Measurements from ENCODE around the gene GDPD1. TPM values are rescaled to one million over a fixed set of nuclear protein-coding genes. Genes with fewer than 3 reads are reported as not detected.

The GDPD1 gene
- total and polyA plus RNA-seq, 2 donors (not counting 1 experiment from before 2014, with no cell fraction given): 0.95 to 2.7 TPM

DNA sequence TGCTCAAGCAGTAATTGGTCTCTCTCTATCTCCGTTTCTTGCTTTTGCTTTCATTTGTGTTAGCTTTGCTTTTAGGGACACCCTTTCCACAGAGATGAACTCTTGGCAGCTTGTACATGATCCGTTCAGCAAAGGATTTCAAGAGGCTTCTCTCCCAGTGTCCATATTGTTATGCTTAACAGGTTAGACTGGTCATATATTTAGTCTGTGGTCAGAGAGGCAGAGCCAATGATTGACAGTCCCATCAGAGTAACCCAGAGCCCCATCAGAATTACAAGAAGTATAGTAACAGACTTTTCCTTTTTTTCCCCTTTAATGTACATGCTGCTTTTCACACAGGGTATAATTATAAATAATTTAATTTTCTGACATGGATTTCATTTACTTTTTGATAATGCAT lies 34.4 kb downstream of the GDPD1 start:
- Mint-ChIP-seq H3K27ac (no peak overlapping the region), H3K4me1 (no peaks in the 10 kb centered on the region), H3K4me3 (no peak overlapping the region), H3K27me3 (no peaks in the 10 kb centered on the region), H3K9me3 (ENCODE audit: insufficient read depth) (no peaks in the 10 kb centered on the region)
- H3K9ac ChIP-seq (ENCODE audit: low read length): no peak overlapping the region
- no peak for DNase-seq
- no peak for TF ChIP-seq EZH2 (IDR thresholded peaks at IDR 0.05; ENCODE audit: borderline replicate concordance, insufficient read depth, low read depth, low read length, poor library complexity, severe bottlenecking)
- 50% methylated on average over 1 of the region's 2 CpGs for WGBS (ENCODE audit: insufficient coverage)
- no peaks in the 10 kb centered on the region for H3K9me3 ChIP-seq (ENCODE audit: control extremely low read depth in 1 of 3, control insufficient read depth in 2 of 3, insufficient read depth in 1 of 3, low read length in 2 of 3)
- no peak for ATAC-seq (ENCODE audit: low read depth)
- H3K79me2 ChIP-seq (ENCODE audit: control insufficient read depth, insufficient read depth, low read length): no peaks in the 10 kb centered on the region
- H3K4me3 ChIP-seq (ENCODE audit: control extremely low read depth in 1 of 5, extremely low read depth in 1 of 5, insufficient read depth in 1 of 5, low read depth in 2 of 5, low read length in 4 of 5): no peak overlapping the region
- H3K27me3 ChIP-seq (replicated peaks in 1 of 4; ENCODE audit: control extremely low read depth in 1 of 4, control insufficient read depth in 3 of 4, insufficient read depth in 4 of 4, low read length in 3 of 4): no peaks in the 10 kb centered on the region
- no peak overlapping the region for H3K4me2 ChIP-seq (replicated peaks; ENCODE audit: low read depth, low read length, poor library complexity, severe bottlenecking)
- ChIA-PET CTCF (interaction anchor here (0.6 kb wide), 1 partner anchor 8 kb away, joined by 7 read pairs; no protein-coding TSS in a partner anchor), POLR2A (no interaction called here)
- H3K36me3 ChIP-seq (replicated peaks in 1 of 2; ENCODE audit: control extremely low read depth in 1 of 2, control insufficient read depth in 1 of 2, extremely low read depth in 1 of 2, insufficient read depth in 2 of 2, low read length in 1 of 2): no peaks in the 10 kb centered on the region
- H4K20me1 ChIP-seq (ENCODE audit: control insufficient read depth, insufficient read depth, low read length, poor library complexity, severe bottlenecking): no peaks in the 10 kb centered on the region
- no peak overlapping the region for H2AFZ ChIP-seq (ENCODE audit: insufficient read depth, low read depth, low read length, poor library complexity, severe bottlenecking)
- H3K4me1 ChIP-seq (ENCODE audit: control insufficient read depth in 2 of 2, insufficient read depth in 2 of 2, low read length in 2 of 2): no peaks in the 10 kb centered on the region
- intact Hi-C loops (cut with micrococcal nuclease): no loop called here
- H3K27ac ChIP-seq (ENCODE audit: low read length in 2 of 2): no peak overlapping the region

DNA sequence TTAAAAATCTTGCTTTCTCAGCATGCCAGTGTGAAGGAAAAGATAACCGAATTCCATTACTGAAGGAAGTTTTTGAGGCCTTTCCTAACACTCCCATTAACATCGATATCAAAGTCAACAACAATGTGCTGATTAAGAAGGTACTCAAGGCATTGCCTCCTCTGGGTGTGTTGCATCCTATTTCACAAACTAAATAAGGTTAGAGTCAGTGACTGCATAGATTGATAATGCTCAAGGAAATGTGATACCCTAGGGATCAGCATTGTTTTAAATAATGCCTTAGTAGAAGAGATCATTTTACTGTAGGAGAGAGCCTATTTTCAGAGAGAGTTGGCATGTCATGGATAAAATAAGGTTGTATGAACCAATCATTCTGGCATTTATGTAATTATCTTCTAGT lies 36.8 kb downstream of the GDPD1 start:
- H3K4me1 ChIP-seq (ENCODE audit: control insufficient read depth in 2 of 2, insufficient read depth in 2 of 2, low read length in 2 of 2): no peaks in the 10 kb centered on the region
- no peak overlapping the region for H3K9ac ChIP-seq (ENCODE audit: low read length)
- no CpG with 5 or more reads among the region's 2 CpGs for WGBS (ENCODE audit: insufficient coverage)
- H3K4me3 ChIP-seq (ENCODE audit: control extremely low read depth in 1 of 5, extremely low read depth in 1 of 5, insufficient read depth in 1 of 5, low read depth in 2 of 5, low read length in 4 of 5): no peak overlapping the region
- intact Hi-C loops (cut with micrococcal nuclease): no loop called here
- no peak for ATAC-seq (ENCODE audit: low read depth)
- H2AFZ ChIP-seq (ENCODE audit: insufficient read depth, low read depth, low read length, poor library complexity, severe bottlenecking): no peak overlapping the region
- no peaks in the 10 kb centered on the region for H3K4me1 Mint-ChIP-seq
- H3K79me2 ChIP-seq (ENCODE audit: control insufficient read depth, insufficient read depth, low read length): no peaks in the 10 kb centered on the region
- H3K9me3 Mint-ChIP-seq (ENCODE audit: insufficient read depth): no peaks in the 10 kb centered on the region
- H3K27me3 Mint-ChIP-seq: no peaks in the 10 kb centered on the region
- H3K36me3 ChIP-seq (replicated peaks in 1 of 2; ENCODE audit: control extremely low read depth in 1 of 2, control insufficient read depth in 1 of 2, extremely low read depth in 1 of 2, insufficient read depth in 2 of 2, low read length in 1 of 2): no peaks in the 10 kb centered on the region
- H3K27me3 ChIP-seq (replicated peaks in 1 of 4; ENCODE audit: control extremely low read depth in 1 of 4, control insufficient read depth in 3 of 4, insufficient read depth in 4 of 4, low read length in 3 of 4): no peaks in the 10 kb centered on the region
- no peaks in the 10 kb centered on the region for H4K20me1 ChIP-seq (ENCODE audit: control insufficient read depth, insufficient read depth, low read length, poor library complexity, severe bottlenecking)
- H3K4me3 Mint-ChIP-seq: no peak overlapping the region
- POLR2A ChIA-PET: no interaction called here
- H3K9me3 ChIP-seq (ENCODE audit: control extremely low read depth in 1 of 3, control insufficient read depth in 2 of 3, insufficient read depth in 1 of 3, low read length in 2 of 3): no peaks in the 10 kb centered on the region
- no peak overlapping the region for H3K27ac Mint-ChIP-seq
- no peak overlapping the region for H3K4me2 ChIP-seq (replicated peaks; ENCODE audit: low read depth, low read length, poor library complexity, severe bottlenecking)
- DNase-seq: no peak
- TF ChIP-seq EZH2 (IDR thresholded peaks at IDR 0.05; ENCODE audit: borderline replicate concordance, insufficient read depth, low read depth, low read length, poor library complexity, severe bottlenecking) (no peak), CTCF (IDR thresholded peaks at IDR 0.05) (no peak)
- H3K27ac ChIP-seq (ENCODE audit: low read length in 2 of 2): no peak overlapping the region
- CTCF ChIA-PET: no interaction called here

Measured in B cell (primary cell).